Right lobe of liver (tissue), 4 donors: ENCODE results near the gene DHRS9.

Source experiments
- CTCF ChIP-seq, 4 donors: fragments of 200-600 bp in 3 of 4; fragments of 450-650 bp in 1 of 4; IDR thresholded peaks; one replicate each; pipeline versions ENCODE4 v1.5.1 to v1.8.0; 2016 to 2022; ENCODE audit warnings: antibody characterized with exemption in 4 of 4, mild to moderate bottlenecking in 2 of 4
- POLR2A ChIP-seq: fragments of 450-650 bp; IDR thresholded peaks from one replicate; pipeline ENCODE4 v1.6.1; 2017; ENCODE audit warnings: antibody characterized with exemption, mild to moderate bottlenecking
- donor health status: DM: no; HTN: no; CAD: no.
- donor health status: DM: no; HTN: no; CAD: no.
- donor health status: DM: no; HTN: yes; CAD: no.

- TF ChIP-seq CTCF (IDR thresholded peaks at IDR 0.05) (no peak), POLR2A (no peak)
Measured at GRCh38 chr2:169047256-169048250, 21.8 kb upstream of the DHRS9 start.
